Renal cortical epithelial cell (primary cell): Measurements from ENCODE around the gene CDC42EP2. TPM values are rescaled to one million over a fixed set of nuclear protein-coding genes. Genes with fewer than 3 reads are reported as not detected.

ENCODE experiments used
- DNase-seq: peaks from one replicate; pipeline ENCODE4 v3.0.0-alpha.2; 2011; ENCODE audit warnings: low read depth
- total RNA-seq: library from RNA; depleted of rRNA; stranded (reverse); fragments of >200 nt; gene quantifications from 2 replicates; pipeline ENCODE4 v1.2.3, GENCODE V29; 2014

The CDC42EP2 gene
- total RNA-seq = 10.9 and 14.1 TPM in 2 replicates

GRCh38 chr11:65314501-65315203 lies at the start of gene CDC42EP2:
Gene CDC42EP2 (plus strand): TSS chr11:65314866. CDS start chr11:65320899, 6,033 bp downstream.
- peak; percentile 56 for DNase-seq

- no peak for DNase-seq
Measured at GRCh38 chr11:65266210-65266609, 48.5 kb upstream of the CDC42EP2 start.

- peak; percentile 69 for DNase-seq
Measured at GRCh38 chr11:65274735-65275682, 39.7 kb upstream of the CDC42EP2 start.

- peak; percentile 51 for DNase-seq
Measured at GRCh38 chr11:65275906-65276305, 38.8 kb upstream of the CDC42EP2 start.

- DNase-seq = no peak
Measured at GRCh38 chr11:65277631-65278277, 36.9 kb upstream of the CDC42EP2 start.

- DNase-seq = peak; percentile 34
Measured at GRCh38 chr11:65278356-65278755, 36.3 kb upstream of the CDC42EP2 start.

- no peak for DNase-seq
Measured at GRCh38 chr11:65279279-65279678, 35.4 kb upstream of the CDC42EP2 start.

- peak; percentile 97 for DNase-seq
Measured at GRCh38 chr11:65279741-65280440, 34.8 kb upstream of the CDC42EP2 start.

- DNase-seq = no peak
Measured at GRCh38 chr11:65280646-65281045, 34.0 kb upstream of the CDC42EP2 start.

GRCh38 chr11:65286686-65287085 lies 28.0 kb upstream of the CDC42EP2 start:
- no peak for DNase-seq

GRCh38 chr11:65287601-65288000 lies 27.1 kb upstream of the CDC42EP2 start:
- DNase-seq = no peak

- no peak for DNase-seq
Measured at GRCh38 chr11:65288706-65289536, 25.7 kb upstream of the CDC42EP2 start.

GRCh38 chr11:65290448-65291165 lies 24.1 kb upstream of the CDC42EP2 start:
- DNase-seq = no peak

- peak; percentile 51 for DNase-seq
Measured at GRCh38 chr11:65291613-65292012, 23.1 kb upstream of the CDC42EP2 start.

GRCh38 chr11:65292890-65293289 lies 21.8 kb upstream of the CDC42EP2 start:
- no peak for DNase-seq

- DNase-seq = no peak
Measured at GRCh38 chr11:65293909-65294381, 20.7 kb upstream of the CDC42EP2 start.

- DNase-seq = no peak
Measured at GRCh38 chr11:65295001-65295400, 19.7 kb upstream of the CDC42EP2 start.

GRCh38 chr11:65295571-65296341 lies 18.9 kb upstream of the CDC42EP2 start:
- no peak for DNase-seq

- DNase-seq = no peak
Measured at GRCh38 chr11:65297026-65297672, 17.5 kb upstream of the CDC42EP2 start.
